GM19099 (cell line): ENCODE measurements around the gene PAIP2B.

Source experiments
- POLR2A ChIP-seq: IDR thresholded peaks from 3 replicates; pipeline ENCODE4 v1.6.1; 2011; ENCODE audit warnings: low read depth; ENCODE audit not compliant: insufficient read length; ENCODE audit errors: extremely low read depth

PAIP2B gene, protein sequence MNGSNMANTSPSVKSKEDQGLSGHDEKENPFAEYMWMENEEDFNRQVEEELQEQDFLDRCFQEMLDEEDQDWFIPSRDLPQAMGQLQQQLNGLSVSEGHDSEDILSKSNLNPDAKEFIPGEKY

DNA sequence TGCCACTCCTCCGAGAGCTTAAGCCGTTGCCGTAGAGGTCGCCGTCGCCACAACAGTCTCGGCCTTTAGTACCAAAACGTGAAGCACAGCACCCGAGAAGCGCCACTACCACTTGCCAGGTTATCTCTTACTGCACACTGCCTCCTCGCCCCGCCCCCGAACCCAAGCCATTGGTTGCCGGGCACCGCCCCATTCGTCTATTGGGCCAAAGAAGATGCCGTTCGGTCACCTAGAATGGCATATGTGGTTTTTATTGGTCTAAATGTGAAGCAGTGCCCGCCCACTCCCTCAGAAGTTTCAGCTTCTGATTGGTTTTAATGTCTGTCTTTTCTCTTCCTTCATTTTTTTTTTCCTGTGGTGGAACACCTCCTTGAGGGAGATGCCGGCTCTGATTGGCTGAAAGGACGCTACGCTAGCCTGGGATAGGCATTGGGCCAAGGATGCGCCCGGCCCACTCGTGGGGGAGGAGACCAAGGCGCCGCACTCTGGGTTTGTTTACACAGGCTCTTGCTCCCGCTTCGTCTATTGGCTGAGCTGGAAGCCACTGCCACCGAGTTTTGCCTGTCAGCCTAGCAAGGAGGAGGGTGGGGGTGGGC, at the start of gene PAIP2B:
Gene PAIP2B, minus strand, starts transcription at position 139 of the 596 bp plus-strand sequence. CDS start 24,514 bp downstream, outside the sequence.
- peak; percentile 39 for TF ChIP-seq POLR2A

DNA sequence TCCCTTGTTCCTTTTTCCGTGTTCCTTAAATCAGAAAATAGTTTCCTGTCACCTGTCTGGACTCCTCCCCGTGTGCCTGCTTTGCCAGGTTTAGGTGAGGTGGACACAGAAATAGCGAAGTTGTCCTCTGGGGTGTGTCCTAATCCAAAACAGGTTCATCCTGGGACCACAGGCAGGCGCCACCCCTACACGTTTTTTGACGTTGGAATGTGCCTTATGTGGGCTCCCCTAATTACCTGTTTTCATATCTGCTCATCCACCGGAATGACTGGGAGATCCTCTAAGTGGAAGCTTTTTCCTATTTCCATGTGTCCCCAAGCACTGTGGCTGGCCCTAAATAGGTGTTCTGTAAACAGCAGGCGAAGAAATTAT, 49.0 kb upstream of the PAIP2B start:
- no peak for TF ChIP-seq POLR2A

DNA sequence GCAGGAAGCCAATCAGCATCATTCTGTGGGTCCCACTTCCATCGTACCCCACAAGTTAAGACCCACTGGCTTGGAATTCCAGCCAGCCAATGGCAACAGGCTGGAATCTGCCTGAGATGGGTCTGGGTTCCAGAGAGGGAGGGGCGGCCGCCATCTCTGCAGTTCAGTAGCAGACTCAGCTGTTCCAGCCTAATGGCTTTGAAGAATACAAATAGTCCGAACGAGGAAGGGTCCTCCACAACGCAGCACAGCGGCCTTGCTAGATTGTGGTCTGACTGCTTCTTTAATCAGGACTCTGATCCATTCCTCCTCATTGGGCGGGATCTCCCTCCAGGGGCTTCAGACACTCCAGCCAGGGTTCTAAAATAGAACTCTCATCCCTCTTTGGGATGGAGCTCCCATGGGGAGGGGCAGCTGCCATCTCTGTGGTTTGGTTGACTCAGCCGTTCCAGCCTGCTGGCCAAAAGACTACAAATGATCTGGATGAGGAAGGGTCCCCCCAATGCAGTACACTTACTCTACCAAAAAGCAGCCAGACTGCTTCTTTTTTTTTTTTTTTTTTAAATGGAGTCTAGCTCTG, 42.7 kb upstream of the PAIP2B start:
- TF ChIP-seq POLR2A: no peak

DNA sequence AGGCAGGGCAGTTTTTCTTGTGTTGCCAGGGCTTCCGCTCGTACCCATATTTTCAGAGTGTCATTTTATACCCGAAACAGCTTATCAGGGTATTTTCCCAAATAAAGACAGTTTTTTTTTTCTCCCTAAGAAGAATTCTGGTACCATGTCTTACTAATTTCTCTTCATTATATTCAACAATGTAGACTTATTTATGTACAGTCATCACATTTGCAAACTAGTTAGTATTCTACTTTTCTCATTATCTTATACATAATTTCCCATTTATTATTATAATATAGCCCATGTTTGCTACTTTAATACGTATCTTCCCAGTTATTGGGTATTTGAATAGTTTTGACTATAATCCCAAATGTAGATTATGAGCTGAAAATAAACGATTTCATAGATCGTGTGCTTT, 36.5 kb upstream of the PAIP2B start:
- no peak for TF ChIP-seq POLR2A

DNA sequence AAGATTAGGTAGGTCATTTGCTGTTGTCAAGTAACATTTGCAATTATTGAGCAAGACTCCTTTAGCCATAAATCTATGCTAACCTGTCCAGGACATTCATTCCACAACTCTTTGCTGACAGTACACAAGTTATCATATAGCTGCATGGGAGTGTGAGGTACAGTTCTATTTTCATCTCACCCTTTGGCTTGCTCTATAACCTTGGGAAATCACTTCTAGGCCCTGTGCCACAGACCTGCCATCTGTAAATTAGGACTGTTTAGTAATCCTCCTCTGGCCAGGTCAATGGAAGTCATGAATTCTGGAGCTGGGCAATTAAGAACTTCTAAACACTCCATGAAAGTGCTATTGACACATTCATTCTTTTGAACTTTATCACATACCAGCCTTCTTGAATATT, 34.6 kb upstream of the PAIP2B start:
- TF ChIP-seq POLR2A: no peak

DNA sequence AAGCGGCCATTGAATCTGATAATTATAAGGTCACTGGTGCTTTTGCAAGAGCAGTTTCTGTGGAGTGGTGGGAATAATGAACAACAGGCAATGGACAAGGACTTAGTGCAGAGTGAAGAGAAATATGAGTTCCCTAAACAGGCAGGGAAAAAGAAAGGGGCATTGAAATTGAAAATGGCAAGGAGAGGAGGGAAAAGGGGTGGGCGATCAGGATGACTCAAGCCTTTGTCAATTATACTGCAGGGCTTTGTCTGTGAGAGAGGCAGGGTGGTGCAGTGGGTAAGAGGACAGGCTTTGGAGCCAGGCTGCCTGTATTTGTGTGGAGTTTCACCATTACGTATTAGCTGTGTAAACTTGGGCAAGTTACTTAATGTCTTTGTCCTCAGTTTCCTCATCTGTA, 29.5 kb upstream of the PAIP2B start:
- TF ChIP-seq POLR2A: no peak

DNA sequence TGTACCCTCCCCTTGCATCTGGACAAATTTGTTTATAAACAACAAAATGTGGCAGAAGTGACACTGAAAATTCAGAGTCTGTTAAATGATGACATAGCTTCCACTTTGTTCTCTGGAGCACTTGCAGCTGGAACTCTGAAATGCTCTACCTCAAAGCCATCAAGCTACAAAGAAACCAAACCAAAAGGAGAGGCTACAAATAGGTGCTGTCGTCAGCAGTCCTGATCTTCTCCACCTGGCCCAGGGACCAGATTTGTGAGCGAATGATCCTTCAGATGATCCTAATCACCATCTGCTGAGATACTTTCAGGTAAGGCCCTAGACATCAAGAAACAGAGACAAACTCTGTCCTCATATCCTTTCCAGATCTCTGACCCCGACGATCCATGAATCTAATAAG, 27.9 kb upstream of the PAIP2B start:
- no peak for TF ChIP-seq POLR2A

DNA sequence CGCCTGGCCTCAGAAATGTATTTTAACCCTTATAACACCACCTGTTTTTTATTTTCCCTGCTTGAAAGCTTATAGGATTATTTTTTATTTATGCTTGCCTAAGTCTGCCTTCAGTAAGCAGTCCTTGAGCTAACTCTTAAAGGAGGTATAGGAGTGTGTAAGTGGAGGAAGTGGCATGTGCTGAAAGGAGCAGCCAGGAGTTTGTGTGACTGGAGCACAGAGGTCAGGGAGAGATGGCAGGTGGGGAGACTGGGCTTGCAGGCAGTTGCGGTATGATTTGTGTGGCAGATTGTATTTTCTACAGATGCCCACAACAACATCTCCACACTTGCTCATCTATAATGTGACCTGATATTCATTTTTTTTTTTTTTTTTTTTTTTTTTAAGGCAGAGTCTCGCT, 27.2 kb upstream of the PAIP2B start:
- TF ChIP-seq POLR2A: no peak

DNA sequence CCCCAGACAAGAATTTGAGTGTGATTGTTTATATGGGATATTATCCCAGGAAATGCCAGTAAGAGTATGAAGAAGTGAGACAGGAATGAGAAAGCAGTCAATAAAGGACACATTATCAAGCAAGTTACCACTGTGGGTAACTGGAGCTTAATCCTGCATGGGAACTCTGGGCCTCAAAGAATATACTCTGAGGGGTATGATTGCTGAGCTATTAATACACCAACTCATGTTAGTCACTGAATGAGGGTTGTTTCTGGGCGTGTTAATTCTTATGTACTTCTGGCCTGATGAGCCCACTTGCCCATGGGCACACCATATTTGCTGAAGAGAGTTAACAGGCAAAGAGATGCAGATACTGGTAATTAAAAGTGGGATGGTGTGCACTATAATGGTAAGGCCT, 26.6 kb upstream of the PAIP2B start:
- no peak for TF ChIP-seq POLR2A

DNA sequence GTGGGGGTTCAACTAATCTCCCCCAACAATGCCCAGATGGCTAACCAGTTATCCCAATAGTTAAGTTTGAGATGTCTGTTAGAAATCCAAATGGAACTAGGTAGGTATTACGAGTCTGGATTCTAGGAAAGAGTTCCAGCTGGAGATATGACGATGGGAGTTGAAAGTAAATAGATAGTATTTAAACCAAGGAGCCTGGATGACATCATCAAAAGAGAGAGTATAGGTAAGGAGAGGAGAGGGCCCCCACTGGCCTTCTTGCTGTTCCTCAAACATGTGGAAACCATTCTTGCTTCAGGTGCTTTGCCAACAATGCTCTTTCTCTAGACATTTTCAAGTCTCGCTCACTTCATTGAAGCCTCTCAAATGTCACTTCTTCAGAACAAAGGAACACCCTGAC, 26.0 kb upstream of the PAIP2B start:
- no peak for TF ChIP-seq POLR2A

DNA sequence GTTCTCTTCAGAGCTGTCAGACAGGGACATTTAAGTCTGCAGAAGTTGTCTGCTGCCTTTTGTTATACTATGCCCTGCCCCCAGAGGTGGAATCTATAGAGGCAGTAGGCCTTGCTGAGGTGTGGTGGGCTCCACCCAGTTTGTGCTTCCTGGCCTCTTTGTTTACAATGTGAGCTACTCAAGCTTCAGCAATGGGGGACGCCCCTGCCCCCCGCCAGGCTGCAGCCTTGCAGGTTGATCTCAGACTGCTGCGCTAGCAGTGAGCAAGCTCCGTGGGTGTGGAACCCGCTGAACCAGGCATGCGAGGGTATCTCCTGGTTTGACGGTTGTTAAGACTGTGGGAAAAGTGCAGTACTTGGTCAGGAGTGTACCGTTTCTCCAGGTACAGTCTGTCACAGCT, 24.0 kb upstream of the PAIP2B start:
- no peak for TF ChIP-seq POLR2A

DNA sequence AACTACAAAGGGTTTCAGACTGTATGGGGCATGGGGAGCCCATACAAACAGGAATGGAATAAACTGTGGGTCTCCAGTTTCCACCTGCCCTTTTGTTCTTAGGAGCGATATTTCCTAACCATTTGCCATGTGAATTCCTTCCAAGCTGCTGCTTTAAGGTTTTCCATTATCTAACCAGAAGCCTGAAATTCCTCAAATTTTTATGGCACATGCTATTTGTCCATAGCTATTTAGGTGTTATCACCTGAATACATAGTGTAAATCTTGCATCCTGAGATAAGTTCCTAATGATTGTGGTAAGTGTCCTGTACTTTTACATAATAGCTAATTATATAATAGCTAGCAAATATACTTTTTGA, 17.4 kb upstream of the PAIP2B start:
- no peak for TF ChIP-seq POLR2A

DNA sequence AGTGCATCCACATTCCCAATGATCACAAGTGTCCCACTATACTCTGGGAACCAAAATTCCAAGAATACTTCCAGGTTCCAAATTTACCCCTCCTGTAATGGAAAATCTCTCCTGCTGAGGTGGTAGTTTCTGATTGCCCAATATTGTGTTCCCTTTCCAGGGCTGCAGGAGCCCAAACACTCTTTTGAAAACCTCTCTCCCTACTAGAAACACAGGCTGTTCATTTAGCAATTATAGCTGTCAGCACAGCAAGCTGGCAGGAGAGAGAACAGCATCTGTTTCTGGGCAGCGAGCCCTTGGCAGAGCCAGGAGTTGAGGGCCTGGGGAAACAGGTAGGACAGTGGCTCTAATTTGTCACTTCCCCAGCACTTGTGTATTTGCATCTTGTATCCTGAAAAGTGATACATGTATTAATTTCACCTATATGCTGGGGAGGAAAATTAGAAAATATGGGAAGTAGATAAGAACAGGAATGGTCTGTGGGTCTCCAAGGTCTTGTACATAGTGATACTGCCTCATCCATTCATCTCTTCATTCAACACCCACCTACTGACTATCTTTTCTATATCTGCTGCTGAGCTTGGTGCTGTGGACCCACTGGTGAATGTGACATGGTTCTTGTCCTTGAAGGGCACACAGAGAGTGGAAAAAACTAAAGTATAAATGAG, 16.9 kb upstream of the PAIP2B start:
- no peak for TF ChIP-seq POLR2A

DNA sequence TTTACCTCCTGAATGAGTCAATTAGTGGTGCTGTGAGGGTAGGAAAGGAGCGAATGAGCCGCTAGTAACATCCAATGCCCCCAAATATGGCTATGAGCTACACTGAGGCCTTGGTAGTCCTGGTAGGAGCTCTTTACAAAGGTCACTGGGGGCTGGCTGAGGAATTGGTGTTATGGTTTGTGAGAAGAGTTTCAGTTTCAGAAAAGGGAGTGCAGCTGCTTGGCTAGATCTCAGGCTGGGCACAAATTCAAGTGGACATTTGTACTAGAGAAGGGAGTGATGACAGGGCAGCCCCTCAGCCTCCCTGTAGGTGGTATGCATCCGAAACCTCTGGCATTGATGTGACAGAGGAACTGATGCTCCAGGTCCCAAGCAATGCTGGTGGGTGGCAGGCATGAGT, 13.9 kb upstream of the PAIP2B start:
- TF ChIP-seq POLR2A: no peak

DNA sequence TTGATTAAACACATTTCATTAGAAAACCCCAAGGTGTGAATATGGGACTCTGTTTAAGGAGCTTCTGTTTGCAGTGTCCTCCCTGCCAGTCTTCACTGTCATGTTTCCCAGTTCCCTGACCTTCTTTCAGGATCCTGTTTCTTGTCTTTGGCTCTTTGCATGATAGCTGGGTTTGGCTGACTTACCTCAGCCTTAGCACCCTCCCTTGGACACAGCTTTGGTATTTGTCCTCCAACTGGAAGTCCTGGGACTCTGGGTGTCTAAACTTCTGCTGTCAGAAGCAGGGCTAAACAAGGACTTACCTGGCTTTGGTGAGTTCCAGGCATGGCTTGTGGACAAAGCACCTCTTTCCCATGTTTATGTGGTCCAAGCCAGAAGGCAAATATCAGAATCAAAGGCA, 11.2 kb upstream of the PAIP2B start:
- no peak for TF ChIP-seq POLR2A

DNA sequence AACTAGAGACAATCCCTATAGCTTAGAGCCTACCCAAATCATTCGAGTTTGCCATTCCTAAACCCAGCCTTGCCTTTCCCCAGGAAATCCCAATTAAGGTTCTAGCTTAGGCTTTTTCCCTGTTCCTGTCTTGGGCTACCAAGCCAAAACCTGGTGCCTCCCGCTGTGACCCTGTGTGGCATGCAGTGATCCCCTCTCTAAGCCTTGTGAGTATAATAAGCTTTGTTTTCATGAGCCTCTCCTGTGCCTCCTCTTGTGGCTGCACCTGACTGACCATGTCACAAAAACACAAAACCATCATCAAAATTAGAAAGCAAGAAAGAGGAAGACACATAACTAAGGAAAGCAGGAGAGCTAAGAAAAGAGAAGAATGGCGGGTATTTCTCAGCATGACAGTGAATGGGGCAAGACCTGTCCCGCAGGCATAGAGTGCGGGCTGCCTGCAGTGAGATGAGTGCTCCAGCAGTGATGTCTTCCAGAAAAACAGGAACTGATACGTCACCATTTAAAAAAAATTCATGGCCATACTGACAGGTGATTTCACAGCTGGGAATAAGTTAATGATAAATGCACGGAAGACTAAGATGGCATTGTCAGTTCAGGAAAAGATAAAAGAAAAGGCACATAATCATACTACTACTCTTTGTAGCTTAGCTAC, 9.2 kb upstream of the PAIP2B start:
- no peak for TF ChIP-seq POLR2A
